ENCODE measurements around the gene IFITM10.

- TF ChIP-seq SP1 (IDR thresholded peaks at IDR 0.05) (no peak), FOXA1 (IDR thresholded peaks at IDR 0.05) (no peak), BHLHE40 (IDR thresholded peaks at IDR 0.05; ENCODE audit: borderline replicate concordance) (no peak), LEF1 (IDR thresholded peaks at IDR 0.05; ENCODE audit: borderline replicate concordance) (no peak), ELF4 (IDR thresholded peaks at IDR 0.05) (no peak), FOXK2 (IDR thresholded peaks at IDR 0.05) (no peak), ARNT (IDR thresholded peaks at IDR 0.05) (no peak), FOXM1 (IDR thresholded peaks at IDR 0.05; ENCODE audit: borderline replicate concordance) (no peak)
Measured at GRCh38 chr11:1745701-1746320, 4.6 kb downstream of the IFITM10 start.

All from HEK293T (cell line).